ENCODE results near the gene FBLN1. TPM values are rescaled to one million over a fixed set of nuclear protein-coding genes. Genes with fewer than 3 reads are reported as not detected.
"Not testable (repeated sequence)": the region's sequence is repeated elsewhere in the genome, so short reads cannot be mapped to it uniquely, and the experiment has no call there.

The FBLN1 gene
- total RNA-seq, 5 donors from 2014 or later (not counting 1 experiment from before 2014, with no cell fraction given), result 0.96 to 1.5 (median 1.0) TPM; not detected in 2

DNA sequence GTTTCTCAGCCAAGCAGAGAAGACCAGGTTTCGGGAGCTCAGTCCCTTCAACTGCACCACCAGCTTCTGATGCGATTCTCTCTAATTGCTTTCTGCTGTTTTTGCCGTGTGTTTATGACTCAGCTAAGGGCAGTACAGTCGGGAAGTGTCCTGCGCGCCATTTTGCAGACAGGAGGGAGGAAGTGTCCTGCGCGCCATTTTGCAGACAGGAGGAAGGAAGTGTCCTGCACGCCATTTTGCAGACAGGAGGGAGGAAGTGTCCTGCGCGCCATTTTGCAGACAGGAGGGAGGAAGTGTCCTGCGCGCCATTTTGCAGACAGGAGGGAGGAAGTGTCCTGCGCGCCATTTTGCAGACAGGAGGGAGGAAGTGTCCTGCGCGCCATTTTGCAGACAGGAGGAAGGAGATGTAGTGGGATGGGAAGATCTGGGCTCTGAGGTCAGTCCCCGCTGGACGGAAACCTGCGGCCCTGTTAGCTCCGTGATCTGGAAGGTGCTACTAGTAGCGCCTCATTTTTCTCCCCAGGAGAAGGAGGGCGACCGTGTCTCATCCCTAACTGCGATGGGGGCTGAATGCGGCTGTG is 89.0 kb downstream of the FBLN1 start:
- H3K36me3 Mint-ChIP-seq; H3K4me3 Mint-ChIP-seq; H3K27ac ChIP-seq (ENCODE audit: low read length); CTCF ChIA-PET; DNase-seq; H3K9me3 Mint-ChIP-seq; H3K36me3 ChIP-seq (ENCODE audit: control insufficient read depth in 2 of 2, extremely low read depth in 1 of 2, insufficient read depth in 1 of 2, low read length in 1 of 2); ATAC-seq (replicated peaks in 1 of 4); H3K4me3 ChIP-seq (ENCODE audit: control insufficient read depth in 1 of 2, extremely low read depth in 1 of 2, low read length in 1 of 2); H3K4me1 Mint-ChIP-seq; POLR2A ChIA-PET; H3K4me1 ChIP-seq (ENCODE audit: control insufficient read depth in 1 of 2, extremely low read depth in 1 of 2, insufficient read depth in 2 of 2, low read length in 2 of 2); H3K27ac Mint-ChIP-seq; H3K9me3 ChIP-seq: not testable (repeated sequence)
- peaks cover 0 to 32% of the 10 kb centered on the region in 2 experiments for H3K27me3 ChIP-seq (replicated peaks in 1 of 2; ENCODE audit: control insufficient read depth in 2 of 2, extremely low read depth in 1 of 2, insufficient read depth in 2 of 2, low read length in 1 of 2)
- H3K27me3 Mint-ChIP-seq, result peaks cover 10% of the 10 kb centered on the region in 2 donors
- WGBS (ENCODE audit: insufficient coverage), result 98% methylated on average over 8 of the region's 26 CpGs

DNA sequence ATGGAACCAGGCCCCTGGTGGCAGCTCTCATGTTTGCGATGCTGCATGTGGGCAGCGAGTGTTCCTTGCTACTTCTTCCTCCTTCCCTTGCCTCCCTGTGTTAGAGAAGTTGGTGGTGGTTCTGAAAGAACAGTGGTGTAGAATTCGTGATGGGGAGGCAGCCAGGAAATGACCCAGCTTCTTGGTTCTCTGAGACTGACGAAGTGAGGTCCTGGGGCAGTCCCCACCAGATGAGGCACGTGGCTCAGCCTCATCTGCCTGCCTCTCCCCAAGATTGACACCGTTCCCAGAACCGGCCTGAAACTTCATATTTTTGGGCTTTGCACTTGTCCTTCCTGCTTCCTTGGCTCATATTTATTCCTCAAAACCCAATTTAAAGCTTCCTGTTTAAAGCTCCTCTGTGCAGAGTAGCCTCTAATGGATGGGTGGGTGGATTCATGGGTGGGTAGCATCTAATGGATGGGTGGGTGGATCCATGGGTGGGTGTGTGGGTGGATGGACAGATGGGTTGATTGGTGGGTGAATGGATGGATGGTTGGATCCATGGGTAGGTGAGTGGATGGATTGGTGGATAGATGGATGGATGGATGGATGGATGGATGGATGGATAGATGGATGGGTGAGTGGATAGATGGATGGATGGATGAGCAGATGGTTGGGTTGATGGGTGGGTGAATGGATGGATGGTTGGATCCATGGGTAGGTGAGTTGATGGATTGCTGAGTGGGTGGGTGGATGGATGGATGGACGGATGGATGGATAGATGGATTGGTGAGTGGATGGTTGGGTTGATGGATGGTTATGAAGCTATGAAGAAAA is 91.6 kb downstream of the FBLN1 start:
- Mint-ChIP-seq H3K36me3 (no peaks in the 10 kb centered on the region), H3K27ac (no peak overlapping the region), H3K27me3 (peaks cover 4% of the 10 kb centered on the region in 2 donors), H3K4me3 (no peak overlapping the region), H3K9me3 (no peaks in the 10 kb centered on the region), H3K4me1 (no peaks in the 10 kb centered on the region)
- no peaks in the 10 kb centered on the region for H3K36me3 ChIP-seq (ENCODE audit: control insufficient read depth in 2 of 2, extremely low read depth in 1 of 2, insufficient read depth in 1 of 2, low read length in 1 of 2)
- CTCF ChIA-PET, result interaction anchor here in 1 of 2 donors (0.8 kb wide), 1 partner anchor 153 kb away, joined by 4 read pairs; no protein-coding TSS in a partner anchor
- H3K4me3 ChIP-seq (ENCODE audit: control insufficient read depth in 1 of 2, extremely low read depth in 1 of 2, low read length in 1 of 2), result no peak overlapping the region
- no peaks in the 10 kb centered on the region for H3K4me1 ChIP-seq (ENCODE audit: control insufficient read depth in 1 of 2, extremely low read depth in 1 of 2, insufficient read depth in 2 of 2, low read length in 2 of 2)
- H3K9me3 ChIP-seq, result no peaks in the 10 kb centered on the region
- no peak for ATAC-seq (replicated peaks in 1 of 4)
- H3K27me3 ChIP-seq (replicated peaks in 1 of 2; ENCODE audit: control insufficient read depth in 2 of 2, extremely low read depth in 1 of 2, insufficient read depth in 2 of 2, low read length in 1 of 2), result peaks cover 0 to 23% of the 10 kb centered on the region in 2 experiments
- POLR2A ChIA-PET, result interaction anchor here in 1 of 2 donors (0.6 kb wide), 1 partner anchor 188 kb away, joined by 3 read pairs; no protein-coding TSS in a partner anchor
- no peak for DNase-seq
- no peak overlapping the region for H3K27ac ChIP-seq (ENCODE audit: low read length)
- 62% methylated on average over 6 of the region's 8 CpGs for WGBS (ENCODE audit: insufficient coverage)

- no peak overlapping the region for H3K4me3 Mint-ChIP-seq
- ChIA-PET CTCF (no interaction called here), POLR2A (no interaction called here)
- Histone ChIP-seq H3K27me3 (replicated peaks in 1 of 2; ENCODE audit: control insufficient read depth in 2 of 2, extremely low read depth in 1 of 2, insufficient read depth in 2 of 2, low read length in 1 of 2) (peaks cover 0 to 18% of the 10 kb centered on the region in 2 experiments), H3K4me1 (ENCODE audit: control insufficient read depth in 1 of 2, extremely low read depth in 1 of 2, insufficient read depth in 2 of 2, low read length in 2 of 2) (no peaks in the 10 kb centered on the region), H3K36me3 (ENCODE audit: control insufficient read depth in 2 of 2, extremely low read depth in 1 of 2, insufficient read depth in 1 of 2, low read length in 1 of 2) (no peaks in the 10 kb centered on the region), H3K27ac (ENCODE audit: low read length) (no peak overlapping the region), H3K9me3 (no peaks in the 10 kb centered on the region), H3K4me3 (ENCODE audit: control insufficient read depth in 1 of 2, extremely low read depth in 1 of 2, low read length in 1 of 2) (no peak overlapping the region)
- no peak for ATAC-seq (replicated peaks in 1 of 4)
- H3K27me3 Mint-ChIP-seq, result peaks cover 0 to 20% of the 10 kb centered on the region in 2 donors
- no peak for DNase-seq
- no peak overlapping the region for H3K27ac Mint-ChIP-seq
- H3K9me3 Mint-ChIP-seq, result no peaks in the 10 kb centered on the region
- WGBS (ENCODE audit: insufficient coverage), result 81% methylated on average over 20 of the region's 20 CpGs
- H3K4me1 Mint-ChIP-seq, result no peaks in the 10 kb centered on the region
- no peaks in the 10 kb centered on the region for H3K36me3 Mint-ChIP-seq
Measured at GRCh38 chr22:45597460-45598192, 94.9 kb downstream of the FBLN1 start.

GRCh38 chr22:45598596-45599217 is 96.0 kb downstream of the FBLN1 start:
- DNase-seq, result no peak
- WGBS (ENCODE audit: insufficient coverage), result 67% methylated on average over 12 of the region's 15 CpGs
- CTCF ChIA-PET, result no interaction called here

GRCh38 chr22:45599836-45600577 is 97.3 kb downstream of the FBLN1 start:
- Mint-ChIP-seq H3K4me1 (no peaks in the 10 kb centered on the region), H3K27me3 (peaks cover 0 to 20% of the 10 kb centered on the region in 2 donors), H3K27ac (no peak overlapping the region), H3K9me3 (no peaks in the 10 kb centered on the region), H3K36me3 (no peaks in the 10 kb centered on the region), H3K4me3 (no peak overlapping the region)
- Histone ChIP-seq H3K27ac (ENCODE audit: low read length) (no peak overlapping the region), H3K36me3 (ENCODE audit: control insufficient read depth in 2 of 2, extremely low read depth in 1 of 2, insufficient read depth in 1 of 2, low read length in 1 of 2) (no peaks in the 10 kb centered on the region), H3K4me1 (ENCODE audit: control insufficient read depth in 1 of 2, extremely low read depth in 1 of 2, insufficient read depth in 2 of 2, low read length in 2 of 2) (no peaks in the 10 kb centered on the region), H3K9me3 (no peaks in the 10 kb centered on the region), H3K4me3 (ENCODE audit: control insufficient read depth in 1 of 2, extremely low read depth in 1 of 2, low read length in 1 of 2) (no peak overlapping the region), H3K27me3 (replicated peaks in 1 of 2; ENCODE audit: control insufficient read depth in 2 of 2, extremely low read depth in 1 of 2, insufficient read depth in 2 of 2, low read length in 1 of 2) (peaks cover 0 to 14% of the 10 kb centered on the region in 2 experiments)
- CTCF ChIA-PET, result no interaction called here
- POLR2A ChIA-PET, result no interaction called here
- DNase-seq (no peak), ATAC-seq (replicated peaks in 1 of 4) (no peak)
- 81% methylated on average over 14 of the region's 22 CpGs for WGBS (ENCODE audit: insufficient coverage)

More at GRCh38 chr22:45598596-45599217, 96.0 kb downstream of the FBLN1 start:
- H3K4me3 ChIP-seq (ENCODE audit: control insufficient read depth in 1 of 2, extremely low read depth in 1 of 2, low read length in 1 of 2), result no peak overlapping the region
- H3K4me3 Mint-ChIP-seq, result no peak overlapping the region
- H3K4me1 Mint-ChIP-seq, result no peaks in the 10 kb centered on the region
- POLR2A ChIA-PET, result no interaction called here
- H3K9me3 ChIP-seq, result no peaks in the 10 kb centered on the region
- peaks cover 0 to 20% of the 10 kb centered on the region in 2 donors for H3K27me3 Mint-ChIP-seq
- no peaks in the 10 kb centered on the region for H3K9me3 Mint-ChIP-seq
- no peak overlapping the region for H3K27ac Mint-ChIP-seq
- no peaks in the 10 kb centered on the region for H3K4me1 ChIP-seq (ENCODE audit: control insufficient read depth in 1 of 2, extremely low read depth in 1 of 2, insufficient read depth in 2 of 2, low read length in 2 of 2)
- H3K36me3 Mint-ChIP-seq, result no peaks in the 10 kb centered on the region
- ATAC-seq (replicated peaks in 1 of 4), result no peak
- H3K27ac ChIP-seq (ENCODE audit: low read length), result no peak overlapping the region
- H3K36me3 ChIP-seq (ENCODE audit: control insufficient read depth in 2 of 2, extremely low read depth in 1 of 2, insufficient read depth in 1 of 2, low read length in 1 of 2), result no peaks in the 10 kb centered on the region
- H3K27me3 ChIP-seq (replicated peaks in 1 of 2; ENCODE audit: control insufficient read depth in 2 of 2, extremely low read depth in 1 of 2, insufficient read depth in 2 of 2, low read length in 1 of 2), result peaks cover 0 to 18% of the 10 kb centered on the region in 2 experiments

All from T-cell (primary cell).